PC-9 (cell line): ENCODE measurements around the gene BPIFB2. TPM values are rescaled to one million over a fixed set of nuclear protein-coding genes. Genes with fewer than 3 reads are reported as not detected.

Experiments used
- BruUV-seq: library from RNA; stranded (reverse); fragments of 400-500 nt; replicated peaks from 2 replicates; lab custom pipeline; 2021; lab: Mats Ljungman, UMichigan
- CTCF ChIA-PET: fragments of 300-600 bp; sonication (Branson Sonifier 250); formaldehyde crosslinking; loops from one replicate; lab custom pipeline; 2022; ENCODE audit warnings: antibody characterized with exemption; lab: Charles Lee
- POLR2A ChIA-PET: fragments of 300-600 bp; sonication (Branson Sonifier 250); formaldehyde crosslinking; loops from one replicate; lab custom pipeline; 2022; ENCODE audit warnings: antibody characterized with exemption; ENCODE audit not compliant: unreplicated experiment; lab: Charles Lee
- DNase-seq, 2 experiments: peaks; one replicate each; pipeline versions ENCODE4 v3.0.0 to v3.0.0-alpha.2; 2015 to 2022; ENCODE audit warnings: mixed read lengths in 1 of 2
- H2AFZ ChIP-seq: fragments of 200-600 bp; sonication (generic); 2 replicates; pipeline ENCODE4 v1.8.1; 2017; ENCODE audit warnings: antibody characterized with exemption
- H3F3A ChIP-seq: fragments of 200-600 bp; sonication (generic); 2 replicates; pipeline ENCODE4 v1.8.1; 2017; ENCODE audit warnings: antibody characterized with exemption, mild to moderate bottlenecking, low read depth; ENCODE audit not compliant: insufficient read depth
- H3K27ac ChIP-seq: fragments of 200-600 bp; sonication (generic); 2 replicates; pipeline ENCODE4 v1.6.1; 2016; ENCODE audit warnings: mixed run types
- H3K27me3 ChIP-seq: fragments of 200-600 bp; sonication (generic); 2 replicates; pipeline ENCODE4 v1.6.1; 2016; ENCODE audit warnings: low read depth, mixed run types; ENCODE audit not compliant: insufficient read depth
- H3K36me3 ChIP-seq: fragments of 200-600 bp; sonication (generic); 2 replicates; pipeline ENCODE4 v1.6.1; 2016; ENCODE audit warnings: low read depth, mixed run types
- H3K4me1 ChIP-seq: fragments of 200-600 bp; sonication (generic); replicated peaks from 2 replicates; pipeline ENCODE4 v1.6.1; 2016; ENCODE audit warnings: mixed run types; ENCODE audit not compliant: insufficient read depth
- H3K4me2 ChIP-seq: fragments of 200-600 bp; sonication (generic); 2 replicates; pipeline ENCODE4 v1.6.1; 2017; ENCODE audit warnings: mixed run types
- H3K4me3 ChIP-seq: fragments of 200-600 bp; sonication (generic); 2 replicates; pipeline ENCODE4 v1.6.1; 2016; ENCODE audit warnings: mixed run types
- H3K79me2 ChIP-seq: fragments of 200-600 bp; sonication (generic); 2 replicates; pipeline ENCODE4 v1.6.1; 2017; ENCODE audit warnings: low read depth, mixed run types
- H3K9me2 ChIP-seq: fragments of 200-600 bp; sonication (generic); 2 replicates; pipeline ENCODE4 v1.8.1; 2017; ENCODE audit warnings: mild to moderate bottlenecking; ENCODE audit not compliant: insufficient read depth
- H3K9me3 ChIP-seq: fragments of 200-600 bp; sonication (generic); 2 replicates; pipeline ENCODE4 v1.8.1; 2016; ENCODE audit warnings: low read depth; ENCODE audit not compliant: insufficient read depth
- H4K20me1 ChIP-seq: fragments of 200-600 bp; sonication (generic); 2 replicates; pipeline ENCODE4 v1.8.1; 2017; ENCODE audit not compliant: insufficient read depth
- CTCF ChIP-seq: fragments of 200-600 bp; sonication (generic); conservative IDR thresholded peaks from 2 replicates; pipeline ENCODE4 v1.6.1; 2017; ENCODE audit warnings: mixed run types, antibody characterized with exemption, mild to moderate bottlenecking, moderate library complexity
- EZH2 ChIP-seq: fragments of 200-600 bp; sonication (generic); IDR thresholded peaks from 2 replicates; pipeline ENCODE4 v1.8.0; 2017; ENCODE audit warnings: antibody characterized with exemption, low read depth
- intact Hi-C: fragments of 100-400 bp; cut with micrococcal nuclease; formaldehyde crosslinking; loops from one replicate; pipeline ENCODE4 v1.10.0; 2022; ENCODE audit not compliant: unreplicated experiment
- total RNA-seq: library from RNA; stranded (reverse); gene quantifications from 2 replicates; pipeline ENCODE4 v1.2.3, GENCODE V29; 2021

The BPIFB2 gene
- total RNA-seq, 1 experiment from 2014 or later = not detected

DNA sequence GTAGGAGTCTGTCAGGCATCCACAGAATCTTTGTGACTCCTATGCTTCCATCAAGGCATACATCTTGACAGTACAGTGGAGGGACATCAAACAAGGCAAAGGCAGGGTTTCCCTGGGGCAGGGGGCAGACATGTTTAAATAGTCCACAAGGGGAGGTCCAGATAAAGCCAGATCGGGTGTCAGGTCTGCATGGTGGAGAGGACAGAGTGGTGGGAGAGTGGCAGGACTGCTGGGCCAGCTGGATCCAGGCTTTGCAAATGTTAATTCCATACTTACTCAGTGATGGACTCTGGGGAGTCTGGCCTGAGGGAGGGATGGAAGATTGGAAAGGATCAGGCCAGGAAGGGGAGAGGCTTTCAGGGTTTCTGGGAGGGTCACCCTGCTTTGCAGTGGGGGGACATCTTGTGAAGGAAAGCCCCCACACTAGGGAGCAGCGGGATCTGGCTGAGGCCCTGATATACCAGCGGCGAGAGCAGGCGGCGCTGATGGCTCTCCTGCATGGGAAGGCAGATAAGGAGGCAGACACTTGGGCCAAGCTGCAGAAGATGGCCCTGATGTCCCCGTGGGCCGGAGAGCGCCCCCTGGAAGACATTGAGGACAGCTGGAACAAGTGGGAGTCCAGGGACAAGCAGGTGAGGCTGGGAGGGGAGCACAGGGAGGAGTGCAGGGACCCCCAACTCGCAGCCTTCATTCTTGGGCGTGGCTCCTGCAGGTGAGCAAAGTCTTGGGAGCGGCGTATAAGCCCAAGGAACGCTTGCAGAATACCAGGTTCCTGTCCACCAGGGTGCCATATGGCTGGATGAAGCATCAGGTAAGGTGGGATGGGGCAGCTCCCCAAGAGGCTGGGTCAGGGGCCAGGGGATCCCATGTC, 47.9 kb upstream of the BPIFB2 start:
- H3K79me2 ChIP-seq = no peaks in the 10 kb centered on the region
- H3K4me3 ChIP-seq = no peak overlapping the region
- intact Hi-C loops = no loop called here
- no peaks in the 10 kb centered on the region for H3K4me1 ChIP-seq
- no peak for DNase-seq
- no peak overlapping the region for H3K4me2 ChIP-seq
- no peak for TF ChIP-seq EZH2
- no peak for TF ChIP-seq CTCF
- H2AFZ ChIP-seq = no peak overlapping the region
- H3K27me3 ChIP-seq = peaks cover 53% of the 10 kb centered on the region
- peaks cover 6% of the 10 kb centered on the region; the same call in 1 of the 2 replicates for H3K9me3 ChIP-seq
- ChIA-PET CTCF (no interaction called here), POLR2A (no interaction called here)
- H3K27ac ChIP-seq = no peak overlapping the region
- H4K20me1 ChIP-seq = no peaks in the 10 kb centered on the region
- H3F3A ChIP-seq = no peaks in the 10 kb centered on the region
- H3K9me2 ChIP-seq = no peaks in the 10 kb centered on the region
- H3K36me3 ChIP-seq = no peaks in the 10 kb centered on the region
- BruUV-seq = no TSS peak

DNA sequence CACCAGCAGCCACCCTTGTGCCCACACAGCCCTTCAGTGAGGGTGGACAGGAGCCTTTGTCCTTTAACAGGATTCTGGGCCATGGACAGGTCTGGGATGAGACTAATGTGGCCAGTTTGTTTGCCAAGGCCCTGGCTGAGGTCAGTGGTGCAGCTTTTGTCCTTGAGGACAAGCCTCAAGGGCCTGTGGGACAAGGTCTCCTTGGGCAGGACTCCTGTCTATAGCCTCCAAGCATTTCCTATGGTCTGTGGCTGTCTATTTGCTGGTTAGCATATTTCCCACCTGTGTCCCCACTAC, 47.3 kb upstream of the BPIFB2 start:
- Histone ChIP-seq H3K4me3 (no peak overlapping the region), H3K36me3 (no peaks in the 10 kb centered on the region), H3K27me3 (peaks cover 58% of the 10 kb centered on the region), H4K20me1 (no peaks in the 10 kb centered on the region), H3K27ac (no peak overlapping the region), H3K9me3 (peaks cover 6% of the 10 kb centered on the region; the same call in 1 of the 2 replicates), H3F3A (no peaks in the 10 kb centered on the region), H3K9me2 (no peaks in the 10 kb centered on the region), H3K79me2 (no peaks in the 10 kb centered on the region), H3K4me1 (no peaks in the 10 kb centered on the region), H3K4me2 (no peak overlapping the region), H2AFZ (no peak overlapping the region)
- DNase-seq = no peak
- BruUV-seq = no TSS peak
- TF ChIP-seq CTCF (no peak), EZH2 (no peak)
- POLR2A ChIA-PET = no interaction called here
- intact Hi-C loops = no loop called here
- CTCF ChIA-PET = no interaction called here

DNA sequence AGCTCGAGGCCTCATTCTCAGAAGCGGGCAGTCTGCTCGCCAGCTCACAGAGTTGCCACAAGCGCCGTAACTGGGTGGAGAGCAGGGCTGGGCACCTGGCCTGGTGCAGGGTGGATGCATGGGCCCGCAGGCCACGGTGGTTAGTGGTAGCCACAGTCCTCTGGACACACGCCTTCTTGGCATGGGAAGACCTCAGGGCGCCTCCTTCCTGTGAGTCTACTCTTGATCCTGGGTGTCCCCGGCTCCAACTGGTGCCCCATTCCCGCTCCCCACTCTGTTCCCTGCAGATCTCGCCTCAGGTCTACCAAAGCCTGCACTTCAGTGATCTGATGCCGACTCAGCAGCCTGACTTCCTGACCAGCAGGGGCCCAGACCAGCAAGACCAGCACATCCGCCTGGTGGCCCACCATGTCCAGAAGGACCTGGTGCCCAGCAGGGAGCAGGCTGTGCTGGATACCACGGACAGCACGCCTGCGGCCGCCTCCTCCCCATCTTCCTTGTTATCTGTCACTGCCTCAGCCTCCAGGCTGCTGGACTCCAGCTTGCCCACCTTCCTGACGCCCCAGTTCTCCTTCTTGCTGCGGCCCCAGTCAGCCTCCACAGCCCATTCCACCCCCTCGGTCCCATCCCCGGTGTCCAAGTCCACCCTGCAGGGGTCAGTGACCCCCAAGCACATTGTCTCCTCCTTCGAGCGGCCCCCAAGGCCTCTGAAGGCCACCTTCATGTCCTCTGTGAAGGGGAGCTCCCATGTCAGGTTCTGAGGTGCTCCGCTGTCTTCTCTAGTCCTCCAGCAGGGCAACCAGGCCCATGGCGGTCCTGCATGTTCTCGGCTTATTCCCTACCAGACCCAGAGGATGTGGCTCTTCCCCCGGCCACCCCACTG, 46.4 kb upstream of the BPIFB2 start:
- no peaks in the 10 kb centered on the region for H4K20me1 ChIP-seq
- H3K27ac ChIP-seq = no peak overlapping the region
- H3K9me2 ChIP-seq = no peaks in the 10 kb centered on the region
- no peak overlapping the region for H3K4me3 ChIP-seq
- no peaks in the 10 kb centered on the region for H3K4me1 ChIP-seq
- ChIA-PET CTCF (no interaction called here), POLR2A (no interaction called here)
- intact Hi-C loops = no loop called here
- no peak overlapping the region for H3K4me2 ChIP-seq
- H3K27me3 ChIP-seq = peaks cover 66% of the 10 kb centered on the region
- BruUV-seq = no TSS peak
- no peak for DNase-seq
- peaks cover 6% of the 10 kb centered on the region; the same call in 1 of the 2 replicates for H3K9me3 ChIP-seq
- H3K79me2 ChIP-seq = no peaks in the 10 kb centered on the region
- H3F3A ChIP-seq = no peaks in the 10 kb centered on the region
- no peak for TF ChIP-seq EZH2
- TF ChIP-seq CTCF = no peak
- H3K36me3 ChIP-seq = no peaks in the 10 kb centered on the region
- H2AFZ ChIP-seq = no peak overlapping the region
